ENCODE data around the gene AKR7A2.
"Not testable (repeated sequence)": the region's sequence is repeated elsewhere in the genome, so short reads cannot be mapped to it uniquely, and the experiment has no call there.

Gene AKR7A2

DNA sequence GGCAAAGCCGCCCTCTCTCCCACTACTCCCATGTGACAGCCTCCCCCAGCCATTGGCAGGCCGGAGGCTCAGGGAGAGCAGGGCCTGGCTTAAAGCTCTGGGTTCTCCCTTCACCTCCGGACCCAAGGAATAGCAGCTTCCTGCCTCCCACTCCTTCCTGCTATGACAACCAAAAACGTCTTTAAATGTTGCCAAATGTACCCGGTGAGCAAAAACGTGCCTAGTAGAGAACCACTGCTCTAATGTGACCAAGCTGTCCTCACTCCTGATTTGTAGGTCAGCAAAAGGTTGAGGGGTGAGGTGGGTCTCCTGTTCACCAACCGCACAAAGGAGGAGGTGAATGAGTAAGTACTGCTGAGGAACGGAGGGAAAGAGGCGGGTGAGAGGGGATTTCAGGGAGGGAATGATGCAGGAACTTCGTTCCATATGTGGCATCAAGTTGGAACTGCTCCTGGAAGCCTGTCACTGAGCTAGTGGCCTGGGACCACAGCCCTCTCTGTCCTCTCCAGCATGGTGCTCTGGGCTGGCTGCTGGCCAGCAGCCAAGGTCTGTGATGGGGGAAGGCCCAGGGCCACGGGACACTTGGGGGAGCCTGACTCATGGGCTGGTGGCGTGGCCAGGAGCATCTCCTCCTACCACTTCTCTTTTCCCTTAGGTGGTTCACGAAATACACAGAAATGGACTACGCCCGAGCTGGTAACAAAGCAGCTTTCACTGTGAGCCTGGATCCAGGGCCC lies 54.6 kb downstream of the AKR7A2 start:
- TF ChIP-seq CTCF (conservative IDR thresholded peaks at IDR 0.05; ENCODE audit: low read depth): no peak
- DNase-seq (ENCODE audit: low spot score): no peak
- POLR2A ChIA-PET (ENCODE audit: low non-redundant PET): no interaction called here
- CTCF ChIA-PET: no interaction called here
- no peak overlapping the region for H3K27ac ChIP-seq

GRCh38 chr1:19256301-19256700 lies 55.6 kb downstream of the AKR7A2 start:
- H3K27ac ChIP-seq: peak overlapping the region; percentile 13; the same call in 1 of the 2 replicates
- POLR2A ChIA-PET (ENCODE audit: low non-redundant PET); DNase-seq (ENCODE audit: low spot score): not testable (repeated sequence)
- CTCF ChIA-PET: interaction anchor here (0.6 kb wide), 1 partner anchor 51 kb away, joined by 3 read pairs; no protein-coding TSS in a partner anchor

GRCh38 chr1:19255288-19255687 lies 56.7 kb downstream of the AKR7A2 start:
- no peak for TF ChIP-seq CTCF (conservative IDR thresholded peaks at IDR 0.05; ENCODE audit: low read depth)
- ChIA-PET CTCF (interaction anchor here (0.6 to 0.7 kb wide), 2 partner anchors 12 to 401 kb away, joined by 3 to 4 read pairs; no protein-coding TSS in a partner anchor), POLR2A (ENCODE audit: low non-redundant PET) (no interaction called here)
- DNase-seq (ENCODE audit: low spot score): no peak
- H3K27ac ChIP-seq: no peak overlapping the region

DNA sequence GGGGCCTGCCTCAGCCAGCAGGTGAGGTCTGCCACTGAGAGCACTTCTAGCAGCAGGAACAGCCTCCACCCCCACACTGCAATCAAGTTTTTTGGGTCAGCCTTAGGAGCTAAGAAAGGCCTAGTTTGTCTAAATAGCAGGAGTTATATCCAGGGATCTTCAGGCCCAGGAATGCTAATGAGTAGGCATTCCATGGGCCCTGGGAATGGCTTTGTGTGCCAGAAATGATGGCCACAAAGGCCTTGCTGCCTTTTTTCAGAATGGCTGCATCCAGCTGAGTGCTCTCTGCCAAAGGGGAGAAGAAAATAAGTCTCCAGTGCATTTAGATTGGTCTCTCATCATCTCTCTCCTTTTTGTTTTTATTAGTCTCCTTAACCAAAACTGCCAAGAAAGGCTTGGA lies 57.5 kb downstream of the AKR7A2 start:
- no peak overlapping the region for H3K27ac ChIP-seq
- ChIA-PET CTCF (no interaction called here), POLR2A (ENCODE audit: low non-redundant PET) (no interaction called here)
- DNase-seq (ENCODE audit: low spot score): no peak
- no peak for TF ChIP-seq CTCF (conservative IDR thresholded peaks at IDR 0.05; ENCODE audit: low read depth)
